Neural progenitor cell (in vitro differentiated cells): ENCODE data around the gene ZNF575. TPM values are rescaled to one million over a fixed set of nuclear protein-coding genes. Genes with fewer than 3 reads are reported as not detected.

Experiments
- DNase-seq: peaks from one replicate; pipeline ENCODE4 v3.0.0-alpha.2; 2016; ENCODE audit warnings: low spot score
- H2AFZ ChIP-seq: fragments of 200-600 bp; sonication (generic); replicated peaks from 2 replicates; pipeline ENCODE4 v1.6.1; 2016; ENCODE audit warnings: antibody characterized with exemption
- H3F3A ChIP-seq: fragments of 200-600 bp; sonication (generic); 2 replicates; pipeline ENCODE4 v1.6.1; 2016; ENCODE audit warnings: antibody characterized with exemption, low read depth
- H3K27ac ChIP-seq: fragments of 200-600 bp; sonication (generic); 2 replicates; pipeline ENCODE4 v1.5.1; 2016; ENCODE audit warnings: mild to moderate bottlenecking
- H3K27me3 ChIP-seq: fragments of 200-600 bp; sonication (generic); 2 replicates; pipeline ENCODE4 v1.6.1; 2016; ENCODE audit warnings: mild to moderate bottlenecking, moderate library complexity
- H3K36me3 ChIP-seq: fragments of 200-600 bp; sonication (generic); 2 replicates; pipeline ENCODE4 v1.5.1; 2016
- H3K4me1 ChIP-seq: fragments of 200-600 bp; sonication (generic); 2 replicates; pipeline ENCODE4 v1.6.1; 2016; ENCODE audit warnings: mixed run types
- H3K4me2 ChIP-seq: fragments of 200-600 bp; sonication (generic); 2 replicates; pipeline ENCODE4 v1.6.1; 2016
- H3K4me3 ChIP-seq: fragments of 200-600 bp; sonication (generic); 2 replicates; pipeline ENCODE4 v1.5.1; 2016
- H3K79me2 ChIP-seq: fragments of 200-600 bp; sonication (generic); 2 replicates; pipeline ENCODE4 v1.6.1; 2016; ENCODE audit warnings: low read depth
- H3K9ac ChIP-seq: fragments of 200-600 bp; sonication (generic); 2 replicates; pipeline ENCODE4 v1.6.1; 2016
- H3K9me3 ChIP-seq: fragments of 200-600 bp; sonication (generic); 2 replicates; pipeline ENCODE4 v1.5.1; 2016; ENCODE audit warnings: low read depth
- H4K20me1 ChIP-seq: fragments of 200-600 bp; sonication (generic); 2 replicates; pipeline ENCODE4 v1.6.1; 2016; ENCODE audit warnings: low read depth
- H3K27ac Mint-ChIP-seq: 3 replicates; pipeline ENCODE4 v1.8.0; 2021; ENCODE audit warnings: mixed read lengths
- H3K27me3 Mint-ChIP-seq: 2 replicates; pipeline ENCODE4 v1.8.0; 2022; ENCODE audit warnings: low read depth, mild to moderate bottlenecking, inconsistent platforms, moderate library complexity, mixed read lengths; ENCODE audit not compliant: insufficient read depth
- H3K36me3 Mint-ChIP-seq: 3 replicates; pipeline ENCODE4 v1.8.0; 2021; ENCODE audit warnings: mixed read lengths
- H3K4me1 Mint-ChIP-seq: 3 replicates; pipeline ENCODE4 v1.8.0; 2021; ENCODE audit warnings: mixed read lengths
- H3K4me3 Mint-ChIP-seq: 3 replicates; pipeline ENCODE4 v1.8.0; 2021; ENCODE audit warnings: mild to moderate bottlenecking, moderate library complexity, mixed read lengths
- H3K9me3 Mint-ChIP-seq: 3 replicates; pipeline ENCODE4 v1.8.0; 2020; ENCODE audit warnings: mixed read lengths
- EZH2 ChIP-seq: fragments of 200-600 bp; sonication (generic); IDR thresholded peaks from 2 replicates; pipeline ENCODE4 v1.6.1; 2017; ENCODE audit warnings: antibody characterized with exemption, mild to moderate bottlenecking, moderate library complexity
- EZH2phosphoT487 ChIP-seq: fragments of 200-600 bp; sonication (generic); IDR thresholded peaks from 2 replicates; pipeline ENCODE4 v1.6.1; 2017; ENCODE audit warnings: antibody characterized with exemption
- total RNA-seq: library from RNA; depleted of rRNA; stranded (reverse); fragments of >200 nt; gene quantifications from 2 replicates; pipeline ENCODE4 v1.2.3, GENCODE V29; 2015; ENCODE audit warnings: low replicate concordance
- TF ChIP-seq, protein P1 (sequence below): fragments of 200-600 bp; sonication (generic); IDR thresholded peaks from 2 replicates; pipeline ENCODE4 v1.5.1; 2017; ENCODE audit warnings: antibody characterized with exemption, mild to moderate bottlenecking

Gene ZNF575
- total RNA-seq, 1 donor from 2014 or later = not detected

DNA sequence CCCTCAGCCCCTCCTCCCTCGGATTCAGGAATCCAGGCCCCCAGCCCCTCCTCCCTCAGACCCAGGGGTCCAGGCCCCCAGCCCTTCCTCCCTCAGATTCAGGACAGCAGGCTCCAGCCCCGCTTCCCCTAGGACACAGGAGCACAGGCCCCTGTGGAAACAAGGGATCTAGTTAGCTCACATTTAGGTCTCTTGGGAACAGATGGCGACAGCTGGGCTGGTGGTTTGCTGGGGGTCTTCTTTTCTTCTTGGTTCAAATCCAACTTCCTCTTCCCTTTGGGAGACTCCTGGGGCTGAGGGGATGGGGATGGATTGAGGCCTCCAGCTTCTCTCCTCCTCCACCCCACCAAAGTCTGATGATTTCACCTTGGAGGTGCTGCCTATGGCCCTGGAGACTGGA, 19.6 kb downstream of the ZNF575 start:
- Histone ChIP-seq H3F3A (peaks cover 6% of the 10 kb centered on the region), H2AFZ (no peak overlapping the region), H4K20me1 (peaks cover 5% of the 10 kb centered on the region), H3K4me2 (no peak overlapping the region), H3K9ac (no peak overlapping the region), H3K27ac (no peak overlapping the region), H3K4me3 (no peak overlapping the region), H3K9me3 (no peaks in the 10 kb centered on the region), H3K4me1 (no peaks in the 10 kb centered on the region), H3K79me2 (no peaks in the 10 kb centered on the region), H3K36me3 (no peaks in the 10 kb centered on the region), H3K27me3 (no peaks in the 10 kb centered on the region)
- Mint-ChIP-seq H3K4me1 (peaks cover 11% of the 10 kb centered on the region), H3K4me3 (no peak overlapping the region), H3K27me3 (peaks cover 5% of the 10 kb centered on the region), H3K9me3 (no peaks in the 10 kb centered on the region), H3K27ac (no peak overlapping the region), H3K36me3 (peaks cover 24% of the 10 kb centered on the region)
- DNase-seq = no peak
- TF ChIP-seq EZH2 (no peak), EZH2phosphoT487 (no peak)
- TF ChIP-seq, protein P1, sequence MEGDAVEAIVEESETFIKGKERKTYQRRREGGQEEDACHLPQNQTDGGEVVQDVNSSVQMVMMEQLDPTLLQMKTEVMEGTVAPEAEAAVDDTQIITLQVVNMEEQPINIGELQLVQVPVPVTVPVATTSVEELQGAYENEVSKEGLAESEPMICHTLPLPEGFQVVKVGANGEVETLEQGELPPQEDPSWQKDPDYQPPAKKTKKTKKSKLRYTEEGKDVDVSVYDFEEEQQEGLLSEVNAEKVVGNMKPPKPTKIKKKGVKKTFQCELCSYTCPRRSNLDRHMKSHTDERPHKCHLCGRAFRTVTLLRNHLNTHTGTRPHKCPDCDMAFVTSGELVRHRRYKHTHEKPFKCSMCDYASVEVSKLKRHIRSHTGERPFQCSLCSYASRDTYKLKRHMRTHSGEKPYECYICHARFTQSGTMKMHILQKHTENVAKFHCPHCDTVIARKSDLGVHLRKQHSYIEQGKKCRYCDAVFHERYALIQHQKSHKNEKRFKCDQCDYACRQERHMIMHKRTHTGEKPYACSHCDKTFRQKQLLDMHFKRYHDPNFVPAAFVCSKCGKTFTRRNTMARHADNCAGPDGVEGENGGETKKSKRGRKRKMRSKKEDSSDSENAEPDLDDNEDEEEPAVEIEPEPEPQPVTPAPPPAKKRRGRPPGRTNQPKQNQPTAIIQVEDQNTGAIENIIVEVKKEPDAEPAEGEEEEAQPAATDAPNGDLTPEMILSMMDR = no peak

DNA sequence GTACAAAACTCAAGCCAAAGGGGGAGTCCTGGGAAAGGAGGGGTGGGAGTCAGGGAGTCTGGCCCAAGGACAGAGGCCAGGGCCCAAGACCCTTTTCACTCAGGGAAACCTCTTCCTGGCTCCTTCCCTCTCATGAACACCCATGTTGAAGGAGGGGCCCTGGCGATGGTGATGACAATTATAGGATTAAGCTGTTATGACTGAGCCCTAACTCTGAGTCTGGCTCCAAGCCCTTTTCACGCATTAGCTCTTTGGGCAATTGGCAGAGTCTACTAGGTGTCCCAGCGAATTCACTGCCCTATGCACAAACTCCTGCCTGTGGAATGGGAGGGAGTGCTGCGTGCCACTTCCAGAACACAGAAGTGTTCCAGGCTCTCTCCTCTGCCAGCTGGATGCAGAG, 20.7 kb downstream of the ZNF575 start:
- H2AFZ ChIP-seq = no peak overlapping the region
- H3K9ac ChIP-seq = no peak overlapping the region
- H3K4me2 ChIP-seq = no peak overlapping the region
- no peaks in the 10 kb centered on the region for H3K4me1 ChIP-seq
- H3K4me3 ChIP-seq = no peak overlapping the region
- peaks cover 5% of the 10 kb centered on the region for H4K20me1 ChIP-seq
- H3K27ac ChIP-seq = no peak overlapping the region
- no peak for DNase-seq
- TF ChIP-seq EZH2phosphoT487 = no peak
- TF ChIP-seq, protein P1 = no peak
- no peak for TF ChIP-seq EZH2
- Mint-ChIP-seq H3K27me3 (peaks cover 5% of the 10 kb centered on the region), H3K9me3 (no peaks in the 10 kb centered on the region), H3K27ac (peak overlapping the region; percentile 14), H3K4me1 (peaks cover 11% of the 10 kb centered on the region), H3K36me3 (peaks cover 24% of the 10 kb centered on the region), H3K4me3 (no peak overlapping the region)
- H3K27me3 ChIP-seq = no peaks in the 10 kb centered on the region
- no peaks in the 10 kb centered on the region for H3K79me2 ChIP-seq
- peaks cover 6% of the 10 kb centered on the region for H3F3A ChIP-seq
- H3K9me3 ChIP-seq = no peaks in the 10 kb centered on the region
- H3K36me3 ChIP-seq = no peaks in the 10 kb centered on the region

DNA sequence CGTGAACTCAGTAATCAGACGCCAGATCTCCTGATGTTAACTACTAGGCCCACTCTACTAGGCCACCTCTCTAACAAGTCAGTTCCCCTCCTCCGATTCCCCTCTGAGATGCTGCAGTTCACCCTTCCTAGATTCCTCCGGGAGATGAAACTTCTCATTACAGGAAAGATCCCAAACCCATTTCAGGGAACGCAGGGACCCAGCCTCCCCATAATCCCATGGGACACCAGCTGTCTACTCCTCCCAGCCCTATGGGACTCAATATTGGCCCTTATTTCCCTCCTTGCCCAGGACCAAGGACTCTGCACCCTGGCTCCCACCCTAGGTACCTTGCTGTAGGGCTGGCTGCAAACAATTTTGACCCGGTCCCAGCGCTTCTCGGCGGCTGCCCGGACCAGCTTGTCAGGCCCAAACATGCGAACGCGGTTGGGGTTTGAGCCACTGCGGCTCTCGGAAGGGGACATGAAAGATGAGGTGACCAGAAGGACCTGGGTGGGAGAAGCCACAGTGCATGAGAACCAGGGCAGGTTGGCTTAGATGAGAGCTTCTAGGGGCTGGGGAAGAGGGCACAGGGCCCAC, 21.4 kb downstream of the ZNF575 start:
- no peaks in the 10 kb centered on the region for H3K36me3 ChIP-seq
- no peak overlapping the region for H3K4me3 ChIP-seq
- H3K27me3 ChIP-seq = no peaks in the 10 kb centered on the region
- H3K4me3 Mint-ChIP-seq = no peak overlapping the region
- peaks cover 5% of the 10 kb centered on the region for H3K27me3 Mint-ChIP-seq
- peaks cover 6% of the 10 kb centered on the region for H3F3A ChIP-seq
- no peak overlapping the region for H3K4me2 ChIP-seq
- H3K36me3 Mint-ChIP-seq = peaks cover 24% of the 10 kb centered on the region
- H3K27ac ChIP-seq = no peak overlapping the region
- no peak overlapping the region for H3K27ac Mint-ChIP-seq
- H3K4me1 Mint-ChIP-seq = peaks cover 11% of the 10 kb centered on the region
- no peaks in the 10 kb centered on the region for H3K9me3 Mint-ChIP-seq
- H4K20me1 ChIP-seq = peaks cover 5% of the 10 kb centered on the region
- no peaks in the 10 kb centered on the region for H3K9me3 ChIP-seq
- no peak for DNase-seq
- no peaks in the 10 kb centered on the region for H3K4me1 ChIP-seq
- TF ChIP-seq EZH2phosphoT487 = no peak
- no peak for TF ChIP-seq EZH2
- TF ChIP-seq, protein P1 = no peak
- H3K9ac ChIP-seq = no peak overlapping the region
- no peaks in the 10 kb centered on the region for H3K79me2 ChIP-seq
- H2AFZ ChIP-seq = no peak overlapping the region
